ENCODE results near the gene LCMT2.
"Not testable (repeated sequence)": the region's sequence is repeated elsewhere in the genome, so short reads cannot be mapped to it uniquely, and the experiment has no call there.

The LCMT2 gene

DNA sequence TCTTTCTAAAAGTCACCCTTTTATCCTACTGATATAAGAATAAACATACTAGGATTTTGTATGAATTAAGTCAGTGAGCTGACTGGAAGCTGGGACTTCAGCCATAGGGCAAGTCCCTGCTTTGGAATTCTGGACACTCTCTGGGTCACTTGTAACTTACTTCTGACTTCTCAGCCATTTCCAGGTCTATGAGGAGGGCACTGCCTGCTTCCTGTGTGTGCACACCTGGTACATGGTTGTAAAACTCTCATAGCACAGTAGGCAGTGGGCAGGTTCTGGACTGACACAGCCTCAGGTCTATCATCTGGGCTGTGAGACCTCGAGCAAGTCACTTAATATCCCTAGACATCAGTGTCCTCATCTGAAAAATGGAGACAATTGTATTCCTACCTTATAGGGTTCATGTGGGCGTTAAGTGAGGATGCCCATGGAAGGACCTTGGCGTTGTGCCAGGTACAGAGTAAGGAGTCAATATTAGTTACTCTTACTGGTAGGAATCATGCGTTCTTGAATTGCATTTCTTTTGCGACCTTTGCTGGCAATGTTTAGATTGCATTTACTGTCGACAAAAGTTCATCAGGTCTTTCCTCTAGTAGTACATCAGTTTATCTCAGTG lies 36.2 kb downstream of the LCMT2 start:
- Histone ChIP-seq H4K8ac (ENCODE audit: low read length) (no peak overlapping the region), H2BK15ac (ENCODE audit: low read depth, poor library complexity, severe bottlenecking) (no peak overlapping the region), H3K27ac (ENCODE audit: low read length, poor library complexity, severe bottlenecking) (no peak overlapping the region), H2BK12ac (ENCODE audit: low read length in 2 of 2) (no peak overlapping the region), H2AK5ac (ENCODE audit: low read length, severe bottlenecking) (no peak overlapping the region), H3K9ac (ENCODE audit: low read length) (no peak overlapping the region), H3K4ac (ENCODE audit: low read depth in 1 of 2, low read length in 2 of 2) (no peak overlapping the region), H3K9me3 (ENCODE audit: control insufficient read depth, low read length) (no peaks in the 10 kb centered on the region), H3K4me1 (ENCODE audit: control insufficient read depth, insufficient read depth, low read depth, low read length) (no peaks in the 10 kb centered on the region), H2BK120ac (ENCODE audit: low read depth, low read length) (no peak overlapping the region), H3K27me3 (ENCODE audit: control insufficient read depth in 1 of 2, insufficient read depth in 1 of 2, low read length in 2 of 2) (peaks cover 25 to 49% of the 10 kb centered on the region in 2 experiments), H4K91ac (ENCODE audit: low read length) (no peak overlapping the region), H3K18ac (ENCODE audit: low read depth in 1 of 2, low read length in 2 of 2) (no peak overlapping the region), H3K36me3 (ENCODE audit: control insufficient read depth in 1 of 2, insufficient read depth in 2 of 2, low read depth in 1 of 2, low read length in 2 of 2) (no peaks in the 10 kb centered on the region), H2AFZ (ENCODE audit: low read depth, low read length) (no peak overlapping the region), H3K4me2 (ENCODE audit: low read length, poor library complexity, severe bottlenecking) (no peak overlapping the region), H3K14ac (ENCODE audit: low read length in 2 of 2) (no peak overlapping the region), H3K23ac (ENCODE audit: low read length in 2 of 2) (no peak overlapping the region), H3K4me3 (ENCODE audit: insufficient read depth in 1 of 2, low read depth in 1 of 2, low read length in 2 of 2) (no peak overlapping the region), H2BK5ac (ENCODE audit: low read depth, low read length, poor library complexity, severe bottlenecking) (no peak overlapping the region), H3K79me1 (replicated peaks; ENCODE audit: low read length, poor library complexity, severe bottlenecking) (no peaks in the 10 kb centered on the region)
- DNase-seq = no peak
- 88% methylated on average over 5 of the region's 6 CpGs for WGBS

DNA sequence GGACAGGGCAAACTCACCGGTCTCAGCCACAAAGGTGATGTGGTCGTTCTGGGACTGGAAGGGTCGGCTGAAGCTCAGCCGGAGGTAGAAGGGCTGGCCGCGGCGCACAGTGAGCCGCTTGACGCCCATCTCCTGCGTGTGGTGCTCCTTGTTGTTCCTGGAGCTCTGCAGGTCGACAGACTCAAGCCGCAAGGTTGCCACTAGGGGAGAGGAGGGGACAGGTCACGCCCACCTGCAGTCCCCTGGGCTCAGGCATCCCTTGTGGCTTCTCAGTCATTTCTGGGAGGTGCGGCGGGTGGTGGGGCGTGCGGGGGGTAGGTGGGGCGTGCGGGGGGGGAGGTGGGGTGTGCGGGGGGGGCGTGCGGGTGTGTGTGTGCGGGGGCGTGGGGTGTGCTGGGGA lies 36.9 kb downstream of the LCMT2 start:
- no peaks in the 10 kb centered on the region for H3K4me1 ChIP-seq (ENCODE audit: control insufficient read depth, insufficient read depth, low read depth, low read length)
- H3K23ac ChIP-seq (ENCODE audit: low read length in 2 of 2) = no peak overlapping the region
- peaks cover 25 to 49% of the 10 kb centered on the region in 2 experiments for H3K27me3 ChIP-seq (ENCODE audit: control insufficient read depth in 1 of 2, insufficient read depth in 1 of 2, low read length in 2 of 2)
- H3K27ac ChIP-seq (ENCODE audit: low read length, poor library complexity, severe bottlenecking) = no peak overlapping the region
- no peak overlapping the region for H4K91ac ChIP-seq (ENCODE audit: low read length)
- no peaks in the 10 kb centered on the region for H3K9me3 ChIP-seq (ENCODE audit: control insufficient read depth, low read length)
- no peak for DNase-seq
- no peaks in the 10 kb centered on the region for H3K36me3 ChIP-seq (ENCODE audit: control insufficient read depth in 1 of 2, insufficient read depth in 2 of 2, low read depth in 1 of 2, low read length in 2 of 2)
- no peaks in the 10 kb centered on the region for H3K79me1 ChIP-seq (replicated peaks; ENCODE audit: low read length, poor library complexity, severe bottlenecking)
- H2BK5ac ChIP-seq (ENCODE audit: low read depth, low read length, poor library complexity, severe bottlenecking) = no peak overlapping the region
- H3K4me3 ChIP-seq (ENCODE audit: insufficient read depth in 1 of 2, low read depth in 1 of 2, low read length in 2 of 2) = no peak overlapping the region
- no peak overlapping the region for H2AFZ ChIP-seq (ENCODE audit: low read depth, low read length)
- WGBS = 28% methylated on average over 9 of the region's 24 CpGs
- H2BK12ac ChIP-seq (ENCODE audit: low read length in 2 of 2) = no peak overlapping the region
- H4K8ac ChIP-seq (ENCODE audit: low read length) = no peak overlapping the region
- H2BK120ac ChIP-seq (ENCODE audit: low read depth, low read length) = no peak overlapping the region
- H3K18ac ChIP-seq (ENCODE audit: low read depth in 1 of 2, low read length in 2 of 2) = no peak overlapping the region
- H3K9ac ChIP-seq (ENCODE audit: low read length) = no peak overlapping the region
- no peak overlapping the region for H2BK15ac ChIP-seq (ENCODE audit: low read depth, poor library complexity, severe bottlenecking)
- H2AK5ac ChIP-seq (ENCODE audit: low read length, severe bottlenecking) = no peak overlapping the region
- H3K4me2 ChIP-seq (ENCODE audit: low read length, poor library complexity, severe bottlenecking) = no peak overlapping the region
- H3K4ac ChIP-seq (ENCODE audit: low read depth in 1 of 2, low read length in 2 of 2) = no peak overlapping the region
- H3K14ac ChIP-seq (ENCODE audit: low read length in 2 of 2) = no peak overlapping the region

DNA sequence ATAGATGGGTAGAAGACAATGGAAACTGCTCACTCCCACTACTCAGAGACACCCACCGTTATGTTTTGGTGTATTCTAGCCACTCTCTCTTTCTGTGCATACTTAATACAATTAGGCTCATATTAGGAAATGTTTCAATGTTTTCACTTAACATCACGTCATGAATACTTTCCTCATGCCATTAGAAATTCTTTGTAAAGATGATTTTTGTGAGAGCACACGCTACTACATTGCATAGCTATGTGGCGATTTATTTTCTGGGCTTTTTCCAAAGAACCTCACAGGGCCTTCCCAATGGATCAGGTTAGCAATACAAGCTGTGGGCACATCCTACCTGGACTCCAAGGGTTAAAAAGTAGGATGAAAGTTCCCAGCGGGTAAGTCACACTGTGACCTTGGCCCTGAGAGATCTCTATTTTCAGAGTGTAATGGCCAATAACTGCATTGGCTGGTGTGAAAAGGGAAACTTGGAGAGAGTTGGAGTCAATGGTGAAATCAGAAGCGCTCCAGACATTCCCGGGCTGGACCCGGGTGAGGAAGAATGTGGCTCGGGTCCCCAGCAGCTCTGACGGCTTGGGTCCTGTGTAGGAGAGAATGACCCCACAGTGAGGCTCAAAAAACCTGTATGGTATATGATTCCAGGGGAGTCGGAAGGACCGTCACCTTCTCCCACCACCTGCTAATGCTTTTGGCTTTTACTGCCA lies 37.8 kb downstream of the LCMT2 start:
- Histone ChIP-seq H3K4ac (ENCODE audit: low read depth in 1 of 2, low read length in 2 of 2) (no peak overlapping the region), H3K23ac (ENCODE audit: low read length in 2 of 2) (no peak overlapping the region), H4K91ac (ENCODE audit: low read length) (no peak overlapping the region), H3K18ac (ENCODE audit: low read depth in 1 of 2, low read length in 2 of 2) (no peak overlapping the region), H3K27me3 (ENCODE audit: control insufficient read depth in 1 of 2, insufficient read depth in 1 of 2, low read length in 2 of 2) (peaks cover 32 to 52% of the 10 kb centered on the region in 2 experiments), H2AK5ac (ENCODE audit: low read length, severe bottlenecking) (no peak overlapping the region), H3K27ac (ENCODE audit: low read length, poor library complexity, severe bottlenecking) (no peak overlapping the region), H2AFZ (ENCODE audit: low read depth, low read length) (no peak overlapping the region), H2BK5ac (ENCODE audit: low read depth, low read length, poor library complexity, severe bottlenecking) (no peak overlapping the region), H3K14ac (ENCODE audit: low read length in 2 of 2) (no peak overlapping the region), H2BK12ac (ENCODE audit: low read length in 2 of 2) (no peak overlapping the region), H3K36me3 (ENCODE audit: control insufficient read depth in 1 of 2, insufficient read depth in 2 of 2, low read depth in 1 of 2, low read length in 2 of 2) (no peaks in the 10 kb centered on the region), H2BK120ac (ENCODE audit: low read depth, low read length) (no peak overlapping the region), H3K4me3 (ENCODE audit: insufficient read depth in 1 of 2, low read depth in 1 of 2, low read length in 2 of 2) (no peak overlapping the region), H3K4me2 (ENCODE audit: low read length, poor library complexity, severe bottlenecking) (no peak overlapping the region), H3K79me1 (replicated peaks; ENCODE audit: low read length, poor library complexity, severe bottlenecking) (no peaks in the 10 kb centered on the region), H3K4me1 (ENCODE audit: control insufficient read depth, insufficient read depth, low read depth, low read length) (no peaks in the 10 kb centered on the region), H3K9ac (ENCODE audit: low read length) (no peak overlapping the region), H2BK15ac (ENCODE audit: low read depth, poor library complexity, severe bottlenecking) (no peak overlapping the region), H3K9me3 (ENCODE audit: control insufficient read depth, low read length) (no peaks in the 10 kb centered on the region), H4K8ac (ENCODE audit: low read length) (no peak overlapping the region)
- 88% methylated on average over 12 of the region's 12 CpGs for WGBS
- DNase-seq = no peak

DNA sequence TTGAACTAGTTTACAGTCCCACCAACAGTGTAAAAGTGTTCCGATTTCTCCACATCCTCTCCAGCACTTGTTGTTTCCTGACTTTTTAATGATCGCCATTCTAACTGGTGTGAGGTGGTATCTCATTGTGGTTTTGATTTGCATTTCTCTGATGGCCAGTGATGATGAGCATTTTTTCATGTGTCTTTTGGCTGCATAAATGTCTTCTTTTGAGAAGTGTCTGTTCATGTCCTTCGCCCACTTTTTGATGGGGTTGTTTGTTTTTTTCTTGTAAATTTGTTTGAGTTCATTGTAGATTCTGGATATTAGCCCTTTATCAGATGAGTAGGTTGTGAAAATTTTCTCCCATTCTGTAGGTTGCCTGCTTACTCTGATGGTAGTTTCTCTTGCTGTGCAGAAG lies 40.7 kb downstream of the LCMT2 start:
- no CpG with 5 or more reads among the region's 3 CpGs for WGBS
- H3K27me3 ChIP-seq (ENCODE audit: control insufficient read depth in 1 of 2, insufficient read depth in 1 of 2, low read length in 2 of 2) = peaks cover 48 to 64% of the 10 kb centered on the region in 2 experiments
- not testable (repeated sequence) for H3K4ac ChIP-seq (ENCODE audit: low read depth in 1 of 2, low read length in 2 of 2); H3K18ac ChIP-seq (ENCODE audit: low read depth in 1 of 2, low read length in 2 of 2); H3K14ac ChIP-seq (ENCODE audit: low read length in 2 of 2); H2AK5ac ChIP-seq (ENCODE audit: low read length, severe bottlenecking); H2BK15ac ChIP-seq (ENCODE audit: low read depth, poor library complexity, severe bottlenecking); H3K27ac ChIP-seq (ENCODE audit: low read length, poor library complexity, severe bottlenecking); H4K8ac ChIP-seq (ENCODE audit: low read length); H4K91ac ChIP-seq (ENCODE audit: low read length); H3K23ac ChIP-seq (ENCODE audit: low read length in 2 of 2); H3K4me2 ChIP-seq (ENCODE audit: low read length, poor library complexity, severe bottlenecking); H3K9me3 ChIP-seq (ENCODE audit: control insufficient read depth, low read length); H2AFZ ChIP-seq (ENCODE audit: low read depth, low read length); H3K4me3 ChIP-seq (ENCODE audit: insufficient read depth in 1 of 2, low read depth in 1 of 2, low read length in 2 of 2); H3K4me1 ChIP-seq (ENCODE audit: control insufficient read depth, insufficient read depth, low read depth, low read length); H2BK12ac ChIP-seq (ENCODE audit: low read length in 2 of 2); H3K9ac ChIP-seq (ENCODE audit: low read length); DNase-seq; H3K79me1 ChIP-seq (replicated peaks; ENCODE audit: low read length, poor library complexity, severe bottlenecking); H2BK5ac ChIP-seq (ENCODE audit: low read depth, low read length, poor library complexity, severe bottlenecking); H3K36me3 ChIP-seq (ENCODE audit: control insufficient read depth in 1 of 2, insufficient read depth in 2 of 2, low read depth in 1 of 2, low read length in 2 of 2); H2BK120ac ChIP-seq (ENCODE audit: low read depth, low read length)

Measured in mesenchymal stem cell (in vitro differentiated cells and primary cell).